Measurements from ENCODE around the gene ASB14.

The ASB14 gene

DNA sequence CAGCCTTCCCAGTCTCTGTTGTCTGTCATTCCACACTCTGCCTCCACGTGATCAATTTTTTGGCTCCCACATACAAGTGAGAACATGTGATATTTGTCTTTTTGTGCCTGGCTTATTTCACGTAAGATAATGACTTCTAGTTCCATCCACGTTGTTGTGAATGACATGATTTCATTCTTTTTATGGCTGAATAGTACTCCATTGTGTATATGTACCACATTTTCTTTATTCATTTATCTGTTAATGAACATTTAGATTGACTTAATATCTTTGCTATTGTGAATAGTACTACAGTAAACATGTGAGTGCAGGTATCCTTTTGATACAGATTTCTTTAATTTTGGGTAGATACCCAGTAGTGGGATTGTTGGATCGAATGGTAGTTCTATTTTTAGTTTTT lies 31.4 kb downstream of the ASB14 start:
- DNase-seq (ENCODE audit: low read depth), result no peak

DNA sequence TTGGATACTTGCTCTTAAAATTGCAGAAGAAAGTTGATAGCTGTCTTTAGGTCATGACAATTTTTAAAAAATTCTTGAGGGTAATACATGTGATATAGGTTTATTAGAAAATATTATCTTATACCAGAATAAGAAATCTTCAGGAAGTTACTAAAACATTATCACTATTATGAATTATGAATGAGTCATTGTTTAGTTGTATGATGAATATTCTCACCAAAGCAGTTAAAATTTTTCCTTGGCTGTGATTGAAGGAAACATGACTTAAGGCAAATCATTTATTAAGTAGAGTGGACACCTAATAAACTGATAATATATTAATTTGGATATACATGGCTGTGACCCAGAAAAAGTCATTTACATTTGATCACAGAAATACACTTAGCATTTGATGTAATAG lies 34.8 kb downstream of the ASB14 start:
- no peak for DNase-seq (ENCODE audit: low read depth)

DNA sequence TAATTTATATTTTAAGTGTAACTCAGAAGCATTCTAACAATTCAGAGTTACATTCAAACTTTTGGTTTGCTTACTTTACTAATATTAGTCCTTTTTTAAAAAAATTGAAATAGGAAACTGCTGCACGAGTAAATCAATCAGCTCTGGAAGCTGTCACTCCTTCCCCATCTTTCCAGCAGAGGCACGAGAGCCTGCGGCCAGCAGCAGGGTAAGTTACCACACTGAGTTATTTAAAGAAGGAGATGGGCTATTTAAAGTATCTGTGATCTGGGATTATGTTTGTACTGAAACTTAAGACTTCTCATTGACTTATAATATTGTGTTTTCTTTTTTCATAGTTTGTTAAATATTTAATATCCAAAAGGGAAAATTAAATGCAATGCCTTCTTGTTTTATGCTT lies 35.6 kb downstream of the ASB14 start:
- no peak for DNase-seq (ENCODE audit: low read depth)

DNA sequence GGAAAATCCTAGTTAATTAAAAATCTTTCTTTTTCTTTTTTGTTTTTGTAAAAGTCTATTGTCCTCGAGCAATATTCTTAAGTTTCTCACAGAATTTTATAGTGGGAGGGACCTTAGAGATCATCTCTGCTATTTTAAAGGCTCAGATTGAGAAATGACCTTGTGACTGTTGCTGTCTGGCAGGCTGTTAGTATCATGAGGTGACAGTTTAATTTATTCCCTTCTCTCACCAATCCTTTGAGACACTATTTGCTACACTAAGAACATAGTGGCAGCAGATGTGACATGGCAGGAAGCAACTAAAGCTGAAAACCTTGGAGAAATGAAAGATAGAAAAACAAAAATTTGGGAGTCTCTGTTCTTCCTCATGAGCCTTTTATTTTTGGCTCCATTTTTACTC lies 40.1 kb downstream of the ASB14 start:
- no peak for DNase-seq (ENCODE audit: low read depth)

DNA sequence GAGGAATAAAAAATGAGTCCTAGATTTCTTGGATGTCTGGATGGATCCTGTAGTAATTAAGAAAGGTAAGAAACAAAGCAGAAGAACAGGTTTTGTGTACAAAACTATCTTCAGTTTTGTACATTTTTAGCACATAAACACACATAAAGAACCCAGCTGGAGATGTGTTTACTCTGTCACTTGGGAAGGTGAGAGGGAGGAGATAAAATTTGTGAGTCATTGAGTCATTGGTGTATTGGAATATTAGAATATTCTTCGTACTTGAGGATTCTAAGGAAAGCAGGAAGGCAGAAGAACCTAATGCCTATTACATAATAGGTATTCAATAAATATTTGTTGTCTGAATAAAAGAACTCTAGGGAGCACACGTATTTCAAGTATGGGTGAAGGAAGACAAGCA lies 47.5 kb downstream of the ASB14 start:
- DNase-seq (ENCODE audit: low read depth), result no peak

DNA sequence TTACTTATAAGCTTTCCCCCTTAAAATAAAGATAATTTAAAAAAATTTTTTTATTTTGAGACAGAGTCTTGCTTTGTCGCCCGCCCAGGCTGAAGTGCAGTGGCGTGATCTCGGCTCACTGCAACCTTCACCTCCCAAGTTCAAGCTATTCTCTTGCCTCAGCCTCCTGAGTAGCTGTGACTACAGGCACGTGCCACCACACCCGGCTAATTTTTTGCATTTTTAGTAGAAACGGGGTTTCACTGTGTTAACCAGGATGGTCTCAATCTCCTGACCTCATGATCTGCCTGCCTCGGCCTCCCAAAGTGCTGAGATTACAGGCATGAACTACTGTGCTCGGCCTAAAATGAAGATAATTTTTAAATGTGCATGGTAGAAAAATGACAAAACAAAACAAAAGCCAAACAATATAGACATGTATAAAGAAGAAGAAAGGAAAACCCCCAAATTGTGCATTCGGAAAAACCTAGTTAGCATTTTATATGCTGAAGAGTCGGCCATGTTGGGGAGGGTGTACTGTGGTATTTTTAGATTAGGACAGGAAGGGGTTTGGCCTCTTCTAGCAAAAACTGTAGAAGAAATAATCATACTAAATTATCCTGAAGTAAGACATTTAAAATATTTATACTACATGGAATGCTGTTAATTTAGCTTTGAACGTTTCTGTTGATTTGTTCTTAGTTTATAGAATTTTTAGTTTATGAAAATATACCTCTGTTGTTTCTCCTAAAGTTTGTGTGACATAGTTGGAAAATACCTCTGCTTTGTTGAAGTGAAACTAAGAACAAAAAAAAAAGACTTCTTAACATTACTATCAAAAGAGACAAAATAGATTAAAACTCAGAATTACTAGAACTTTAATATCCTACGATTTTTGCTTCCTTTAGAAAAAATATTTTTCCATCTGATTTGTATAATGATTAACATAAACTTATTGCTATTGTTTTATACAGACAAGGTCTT lies 57.6 kb downstream of the ASB14 start:
- no peak for DNase-seq (ENCODE audit: low read depth)

DNA sequence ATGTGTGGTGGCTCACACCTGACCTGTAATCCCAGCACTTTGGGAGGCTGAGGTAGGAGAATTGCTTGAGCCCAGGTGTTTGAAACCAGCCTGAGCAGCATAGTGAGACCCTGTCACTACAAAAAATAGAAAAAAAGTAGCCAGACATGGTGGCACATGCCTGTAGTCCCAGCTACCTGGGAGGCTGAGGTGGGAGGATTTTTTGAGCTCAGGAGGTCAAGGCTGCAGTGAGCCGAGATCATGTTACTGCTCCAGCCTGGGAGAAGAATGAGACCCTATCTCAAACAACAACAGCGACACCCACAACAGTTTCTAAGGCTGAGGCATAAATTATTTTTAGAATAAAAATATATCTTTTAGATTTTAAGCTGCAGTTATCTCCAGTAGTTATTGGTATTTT lies 58.7 kb downstream of the ASB14 start:
- no peak for DNase-seq (ENCODE audit: low read depth)

DNA sequence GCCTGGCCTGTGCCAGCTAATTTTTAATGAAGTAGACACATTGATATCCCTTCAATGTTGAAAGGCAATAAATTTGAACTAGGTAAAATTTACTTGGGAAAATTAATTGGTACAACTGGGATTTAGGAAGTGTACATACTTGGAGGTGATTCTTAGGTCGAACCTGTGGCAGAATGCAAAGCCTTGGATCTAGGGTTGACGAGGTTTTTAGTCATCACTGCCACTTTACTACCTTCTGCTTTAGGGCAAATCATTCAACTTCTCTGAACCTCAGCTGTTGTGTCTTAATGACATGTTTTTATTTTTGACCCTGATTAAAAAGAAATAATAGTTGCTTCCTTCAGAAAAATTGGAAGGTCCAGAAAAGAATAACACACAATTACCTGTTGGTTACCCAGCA lies 62.5 kb downstream of the ASB14 start:
- DNase-seq (ENCODE audit: low read depth), result no peak

DNA sequence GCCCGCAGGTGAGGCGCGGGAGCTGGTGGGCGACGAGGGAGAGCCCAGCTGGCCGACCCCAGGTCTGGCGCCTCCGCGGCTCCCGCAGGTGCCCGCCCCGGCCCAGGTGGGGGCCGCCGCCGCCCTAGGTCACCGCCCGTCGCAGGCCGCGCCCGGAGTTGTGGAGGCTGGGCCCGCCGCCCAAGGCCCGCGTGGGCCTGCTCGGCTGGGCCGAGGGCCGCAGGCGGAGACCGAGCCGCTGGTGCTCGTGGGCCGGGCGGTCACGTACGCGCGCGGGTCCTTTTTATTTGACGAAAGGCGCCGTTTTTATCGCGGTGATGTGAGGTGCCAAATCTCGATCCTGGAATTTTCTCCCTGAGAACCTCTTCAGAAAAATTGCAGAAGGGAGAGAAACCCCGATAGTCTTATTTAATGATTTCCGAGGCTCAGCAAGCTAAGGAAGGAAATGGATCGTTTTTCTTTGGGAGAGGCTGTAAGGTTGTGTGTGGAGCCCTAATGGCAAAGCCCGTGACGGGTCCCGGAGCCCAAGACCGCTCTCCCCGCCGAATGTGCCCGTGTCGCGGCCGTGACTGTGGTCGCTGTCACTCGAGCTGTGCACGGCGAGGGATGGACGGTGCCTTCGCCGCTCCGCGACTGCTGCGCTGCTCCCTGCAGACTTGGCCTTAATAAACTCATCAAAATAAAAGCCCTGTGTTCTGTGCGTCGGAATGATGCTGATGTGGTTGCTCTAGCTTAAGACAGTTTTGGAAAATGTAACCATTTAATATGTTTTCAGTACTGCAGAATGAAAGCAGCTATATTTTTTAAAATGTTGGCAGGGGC lies 64.3 kb downstream of the ASB14 start:
- DNase-seq (ENCODE audit: low read depth), result peak; percentile 18

DNA sequence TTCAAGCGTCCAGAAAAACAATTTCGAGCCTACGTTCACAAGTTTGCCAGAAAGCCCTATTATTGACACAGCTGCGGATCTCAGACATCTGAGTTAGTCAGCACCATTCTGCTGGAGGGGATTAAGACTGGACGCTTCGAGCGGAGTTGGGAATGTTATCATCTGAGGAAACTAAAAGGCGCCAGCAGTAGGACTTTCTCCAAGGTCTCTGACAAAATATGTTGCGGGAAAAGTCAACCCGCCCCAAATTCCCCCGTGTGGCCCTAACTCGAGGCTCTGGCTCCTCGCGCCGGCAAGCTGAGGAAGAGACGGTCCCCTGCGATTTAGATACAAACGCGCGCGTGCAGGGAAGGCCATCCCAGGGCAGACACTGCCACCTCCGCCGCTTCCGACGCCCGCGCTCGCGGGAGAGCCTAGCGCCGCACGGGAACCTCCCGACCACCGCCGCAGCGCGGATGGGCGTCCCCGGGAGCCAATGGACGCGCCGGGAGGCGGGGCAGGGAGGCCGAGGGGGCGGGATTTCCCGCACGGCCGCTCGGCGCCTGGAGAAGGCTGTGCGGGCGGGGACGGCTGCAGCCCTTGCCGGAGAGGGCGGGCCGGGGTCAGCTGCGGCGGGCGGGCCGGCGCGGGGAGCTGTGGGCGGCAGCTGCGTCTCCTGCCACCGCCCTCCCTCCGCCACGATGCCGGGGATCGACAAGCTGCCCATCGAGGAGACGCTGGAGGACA lies 65.1 kb downstream of the ASB14 start, which contains the start of gene APPL1:
Gene APPL1, plus strand, starts transcription at position 526 of the 726 bp plus-strand sequence. Its CDS starts 155 bp downstream, at position 681.
- DNase-seq (ENCODE audit: low read depth), result peak; percentile 83

DNA sequence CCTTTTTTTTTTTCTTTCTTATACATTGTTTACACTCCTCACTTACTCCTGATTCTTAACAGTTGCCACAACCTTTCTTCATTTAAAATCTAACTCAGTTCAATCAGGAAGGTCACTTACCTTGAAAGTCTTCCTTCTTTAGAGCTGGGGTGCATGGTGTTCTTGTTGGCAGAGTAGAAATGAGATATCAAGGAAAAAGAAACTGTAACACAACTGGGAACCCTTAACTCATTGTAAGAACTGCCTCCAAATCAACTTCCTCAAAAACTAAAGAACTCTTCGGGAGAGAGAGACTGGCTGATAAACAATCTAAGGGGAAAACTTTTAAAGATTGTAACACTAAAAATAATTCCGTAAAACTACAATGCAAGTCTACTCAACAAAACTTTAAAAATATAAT lies 66.3 kb downstream of the ASB14 start:
- DNase-seq (ENCODE audit: low read depth), result no peak

DNA sequence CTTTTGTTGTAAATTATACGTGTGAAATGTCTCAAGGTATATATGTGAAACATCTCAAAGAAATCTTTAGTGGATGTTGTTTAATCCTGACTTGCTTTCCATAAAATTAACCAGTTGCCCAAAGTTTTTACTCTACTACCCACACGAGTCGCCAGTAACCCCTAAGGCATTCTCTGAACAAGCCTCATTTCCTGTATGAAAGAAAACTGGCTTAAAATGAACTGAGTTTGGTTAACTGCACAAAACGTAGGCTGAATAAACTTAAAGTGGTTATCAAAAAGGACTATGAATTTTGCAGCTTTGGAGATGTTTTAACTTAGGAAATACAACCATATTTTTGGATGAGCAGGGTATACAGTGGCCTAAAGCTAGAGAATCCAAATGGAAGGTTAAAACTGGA lies 67.6 kb downstream of the ASB14 start:
- peak; percentile 13 for DNase-seq (ENCODE audit: low read depth)

DNA sequence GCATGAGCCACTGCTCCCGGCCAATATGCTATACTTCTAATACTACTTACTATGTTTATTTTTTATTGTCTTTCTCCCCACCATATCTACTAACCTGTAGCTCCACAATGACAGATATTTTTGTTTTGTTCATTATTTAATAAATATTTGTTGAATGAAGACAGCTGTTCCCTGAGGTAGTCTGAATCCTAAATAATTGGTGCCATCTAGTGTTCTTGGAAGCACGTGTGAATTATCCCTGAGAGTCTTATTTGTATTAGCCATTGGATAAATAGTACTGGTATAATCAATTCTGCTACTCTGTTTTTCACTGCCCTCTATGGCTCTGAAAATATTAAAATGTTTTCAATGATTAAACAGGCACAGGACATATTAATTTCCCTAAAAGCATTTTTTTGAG lies 70.6 kb downstream of the ASB14 start:
- peak; percentile 13 for DNase-seq (ENCODE audit: low read depth)
